NOMO-1 treated with dmso at 0.1 percent for 144 hours (cell line): ENCODE results near the gene STXBP6.

Source experiments
- DNase-seq: peaks from one replicate; lab custom pipeline; 2025; ENCODE audit not compliant: unreplicated experiment; lab: John Stamatoyannopoulos, UW

STXBP6 gene

GRCh38 chr14:25052921-25053320, 3.0 kb upstream of the STXBP6 start:
- DNase-seq, result no peak

DNA sequence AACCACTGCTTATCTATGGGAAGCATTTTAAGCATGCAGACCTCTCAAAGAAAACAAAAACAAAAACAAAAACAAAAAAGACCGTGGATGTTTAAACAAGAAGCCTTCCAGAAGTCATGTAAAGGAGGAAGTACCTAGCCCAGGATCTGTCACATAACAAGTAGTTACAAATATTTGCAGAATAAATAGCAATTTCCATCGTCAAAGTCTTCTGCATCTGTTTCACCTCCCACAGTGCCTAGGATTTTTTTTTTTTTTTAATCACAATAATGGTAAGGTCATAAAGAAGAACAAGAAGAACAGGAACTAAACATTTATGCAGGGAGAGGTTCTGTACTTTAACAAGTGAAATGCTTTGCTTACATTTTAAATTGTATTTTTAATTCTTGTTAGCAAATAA, 2.4 kb upstream of the STXBP6 start:
- no peak for DNase-seq

GRCh38 chr14:25050269-25051150, 563 bp upstream of the STXBP6 start:
- no peak for DNase-seq

DNA sequence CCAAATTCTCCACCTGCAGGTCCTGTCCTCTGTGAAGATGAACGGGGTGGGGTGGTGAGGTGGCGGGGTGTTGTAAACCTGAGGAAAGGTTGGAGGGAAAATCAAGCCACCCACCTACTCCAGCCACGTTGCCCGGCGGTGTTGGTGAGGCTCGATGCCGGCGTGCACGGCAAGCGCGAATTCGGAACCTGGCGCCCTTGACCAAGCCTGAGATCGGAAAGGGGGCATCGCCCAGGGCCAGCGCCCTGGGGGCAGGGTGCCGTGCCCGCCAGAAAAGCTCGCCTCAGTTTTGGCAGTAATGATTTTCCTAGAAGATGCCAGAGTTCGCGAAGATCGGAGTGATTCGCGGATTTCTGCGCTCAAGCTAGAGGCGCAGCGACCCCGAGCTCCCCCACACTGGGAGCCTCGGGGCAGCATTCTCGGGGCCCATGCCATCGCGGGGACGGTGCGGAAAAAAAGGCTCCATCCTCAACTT, 817 bp downstream of the STXBP6 start:
- DNase-seq, result no peak

DNA sequence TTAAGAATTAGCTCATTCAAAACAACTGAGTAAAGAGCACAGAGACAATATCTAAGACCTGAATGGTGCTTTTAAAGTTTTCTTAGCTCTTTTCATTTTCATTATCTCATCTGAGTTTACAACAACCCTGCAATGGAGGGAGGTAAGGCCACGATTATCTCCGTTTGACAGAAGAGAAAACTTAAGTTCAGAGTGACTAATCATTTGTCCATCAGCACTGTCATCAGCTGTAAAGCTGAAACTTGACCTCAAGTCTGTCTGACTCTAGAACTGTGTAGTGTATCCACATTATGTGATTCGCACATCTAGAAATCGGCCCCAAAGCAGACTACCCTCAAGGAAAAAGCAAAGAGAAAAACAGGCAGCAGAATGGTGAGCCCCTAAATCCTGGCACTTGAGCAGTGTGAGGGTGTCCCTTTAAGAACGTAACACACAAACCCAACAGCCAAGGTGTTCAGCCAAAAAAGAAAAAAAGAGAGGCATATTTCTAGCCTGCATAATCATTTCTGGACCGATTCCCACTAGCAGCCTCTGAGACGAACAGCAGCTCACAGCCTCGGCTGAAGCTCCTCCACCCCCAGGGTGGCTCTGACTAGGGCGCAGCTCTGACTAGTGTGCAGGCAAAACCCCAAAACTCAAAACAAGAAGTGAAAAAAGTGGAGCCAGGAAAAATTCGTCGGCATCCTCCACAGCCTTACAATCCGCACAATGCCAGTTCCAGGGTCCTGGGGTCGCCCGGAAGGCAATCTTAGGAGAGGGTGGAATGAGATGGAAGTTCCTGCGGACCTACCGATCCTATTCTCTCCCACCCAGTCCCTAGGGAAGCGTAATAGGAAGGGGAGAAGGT, 1.6 kb downstream of the STXBP6 start:
- no peak for DNase-seq

DNA sequence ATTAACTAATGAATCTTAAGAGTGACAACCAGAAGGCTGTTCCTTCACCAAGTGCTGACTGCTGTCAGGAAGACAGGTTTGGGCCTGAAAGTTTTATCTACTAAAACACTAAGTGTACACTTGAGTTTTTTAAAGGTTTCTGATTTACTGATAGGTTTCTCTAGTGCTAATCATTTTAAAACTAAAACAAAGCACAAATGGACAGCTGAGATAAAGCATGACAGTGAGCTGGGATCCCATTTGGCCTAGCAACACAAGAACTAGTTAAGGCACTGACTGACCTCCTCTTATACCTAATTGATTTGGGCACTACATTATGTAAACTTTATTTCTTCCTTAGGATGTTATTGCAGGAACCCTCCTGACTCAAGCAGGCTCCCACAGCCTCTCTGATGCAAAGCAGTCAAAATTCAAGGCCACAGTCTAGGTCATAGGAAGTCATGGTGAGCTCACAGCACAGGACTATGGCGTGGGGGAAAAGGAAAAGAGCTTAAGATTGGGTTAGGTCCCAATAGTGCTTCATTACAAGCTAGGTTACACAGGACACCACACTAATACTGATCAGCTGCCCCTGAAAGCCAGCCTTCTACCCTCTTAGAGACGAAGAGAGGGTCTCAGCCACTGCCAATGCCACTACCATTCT, 3.5 kb downstream of the STXBP6 start:
- no peak for DNase-seq

DNA sequence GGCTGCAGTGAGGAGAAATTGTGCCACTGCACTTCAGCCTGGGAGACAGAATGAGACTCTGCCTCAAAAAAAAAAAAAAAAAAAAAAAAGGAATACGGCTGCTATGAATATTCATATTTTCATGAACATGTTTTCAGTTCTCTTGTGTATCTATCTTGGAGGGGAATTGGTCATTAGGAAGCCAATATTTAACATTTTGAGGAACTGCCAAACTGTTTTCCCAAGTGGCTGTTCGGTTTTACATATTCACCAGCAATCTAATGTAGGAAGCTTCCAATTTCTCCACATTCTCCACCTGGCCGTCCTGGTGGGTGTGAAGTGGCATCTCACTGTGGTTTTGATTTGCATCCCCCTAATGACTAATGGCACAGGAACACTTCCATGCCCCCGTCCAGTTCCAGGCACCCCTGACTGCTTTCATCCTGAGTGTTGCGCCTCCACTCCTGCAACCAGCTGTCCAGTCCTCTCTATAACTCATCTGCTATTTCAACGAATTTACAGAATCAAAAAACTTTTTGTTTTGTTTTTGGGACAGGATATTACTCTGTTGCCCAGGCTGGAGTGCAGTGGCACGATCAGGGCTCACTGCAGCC, 5.7 kb downstream of the STXBP6 start:
- no peak for DNase-seq

DNA sequence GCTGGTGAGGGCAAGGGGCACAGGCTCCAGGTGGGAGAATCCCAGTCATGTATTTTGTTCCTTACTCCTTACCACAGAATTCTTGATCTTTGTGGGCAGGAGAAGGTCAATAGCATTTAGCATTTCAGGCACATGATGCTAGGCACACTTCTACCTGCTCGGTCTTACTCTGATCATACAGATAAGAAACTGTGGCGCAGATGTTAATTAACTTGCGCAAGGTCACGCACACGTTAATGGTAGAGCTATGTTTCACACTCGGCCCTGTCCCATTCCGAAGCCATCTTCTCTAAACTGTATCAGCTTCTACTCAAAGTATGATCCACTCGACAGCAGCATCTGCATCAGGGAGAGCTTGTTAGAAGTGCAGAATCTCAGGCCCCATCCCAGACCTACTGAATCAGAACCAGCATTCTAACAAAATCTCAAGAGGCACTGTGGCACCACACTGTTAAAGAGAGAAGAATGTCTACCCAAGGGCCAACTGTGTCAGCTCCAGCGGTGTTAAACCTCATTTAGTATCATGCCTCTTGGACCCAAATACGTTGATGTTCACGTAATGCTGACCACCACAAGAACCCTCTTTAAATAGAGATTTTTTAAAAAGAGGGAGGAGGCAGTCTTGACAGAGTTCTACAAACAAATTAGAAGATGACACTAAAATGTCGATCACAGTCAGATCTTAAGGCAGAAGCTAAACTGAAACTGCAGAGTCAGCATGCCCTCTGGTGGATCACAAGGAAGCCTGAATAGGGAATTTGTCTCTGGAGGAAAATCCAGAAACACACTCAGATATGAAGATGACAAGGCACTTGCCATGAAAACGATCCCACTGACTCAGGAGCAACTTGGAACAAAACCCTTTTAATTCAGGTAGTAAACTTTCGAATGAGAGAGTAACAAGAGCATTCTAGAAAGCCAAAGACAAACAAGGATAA, 7.3 kb downstream of the STXBP6 start:
- no peak for DNase-seq

GRCh38 chr14:25041898-25042297, 8.0 kb downstream of the STXBP6 start:
- no peak for DNase-seq

DNA sequence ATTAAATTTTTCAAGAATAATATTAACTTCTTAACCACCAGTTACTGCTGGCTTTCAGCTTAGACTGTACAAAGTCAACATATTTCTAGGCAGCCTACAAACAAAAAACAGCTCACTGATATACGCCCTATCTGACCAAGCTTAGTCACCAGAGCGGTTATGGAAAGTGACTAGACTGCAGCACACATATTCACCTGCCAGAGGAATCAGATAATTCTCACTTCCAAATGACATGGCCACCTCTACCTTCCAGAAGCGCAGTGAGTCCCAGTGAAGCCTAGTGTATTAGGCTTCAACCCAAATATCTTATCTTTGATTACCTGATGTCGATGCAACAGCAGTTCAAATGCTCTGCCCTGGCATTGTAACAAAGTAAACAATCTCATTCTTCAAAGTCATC, 8.5 kb downstream of the STXBP6 start:
- DNase-seq, result no peak

DNA sequence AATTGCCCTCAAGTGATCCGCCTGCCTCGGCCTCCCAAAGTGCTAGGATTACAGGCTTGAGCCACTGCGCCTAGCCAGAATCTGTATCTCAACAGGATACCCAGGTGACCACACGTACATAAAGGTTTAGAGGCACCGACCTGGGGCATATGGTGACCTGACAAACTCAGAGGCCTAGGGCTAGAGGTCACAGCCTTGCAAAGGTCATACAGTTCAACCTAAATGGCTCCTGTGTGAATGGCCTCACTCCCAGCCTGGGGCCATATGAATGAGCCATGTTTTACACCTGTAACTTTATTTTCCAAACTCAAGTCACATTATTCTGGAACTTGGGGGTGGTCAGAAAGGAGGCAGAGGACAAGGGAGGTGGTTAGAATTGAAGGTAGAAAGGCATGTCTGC, 10.0 kb downstream of the STXBP6 start:
- no peak for DNase-seq

DNA sequence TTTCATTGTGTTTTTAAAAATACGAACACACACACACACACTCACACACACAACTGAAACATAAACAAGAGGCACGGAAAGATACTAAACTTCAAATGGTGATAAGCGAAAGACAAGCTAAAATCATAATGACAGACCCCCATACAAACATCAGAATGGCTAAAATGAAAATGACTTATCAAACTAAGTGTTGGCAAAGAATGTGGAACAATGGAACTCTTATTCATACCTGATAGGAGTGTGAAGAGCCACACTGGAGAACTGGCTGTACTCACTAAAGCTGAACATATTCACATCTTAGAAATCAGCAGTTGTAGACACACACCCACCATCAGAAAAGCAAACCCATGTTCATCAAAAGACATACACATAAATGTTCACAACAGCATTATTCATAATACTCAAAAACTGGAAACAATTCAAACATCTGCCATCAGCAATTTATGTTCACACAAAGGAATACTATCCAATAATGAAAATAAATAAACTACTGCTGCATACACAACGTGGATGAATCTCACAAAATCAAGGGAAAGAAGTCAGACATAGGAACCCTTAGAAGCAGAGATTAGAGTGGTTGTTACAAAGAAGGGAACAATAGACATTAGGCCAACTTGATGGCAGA, 11.8 kb downstream of the STXBP6 start:
- no peak for DNase-seq

DNA sequence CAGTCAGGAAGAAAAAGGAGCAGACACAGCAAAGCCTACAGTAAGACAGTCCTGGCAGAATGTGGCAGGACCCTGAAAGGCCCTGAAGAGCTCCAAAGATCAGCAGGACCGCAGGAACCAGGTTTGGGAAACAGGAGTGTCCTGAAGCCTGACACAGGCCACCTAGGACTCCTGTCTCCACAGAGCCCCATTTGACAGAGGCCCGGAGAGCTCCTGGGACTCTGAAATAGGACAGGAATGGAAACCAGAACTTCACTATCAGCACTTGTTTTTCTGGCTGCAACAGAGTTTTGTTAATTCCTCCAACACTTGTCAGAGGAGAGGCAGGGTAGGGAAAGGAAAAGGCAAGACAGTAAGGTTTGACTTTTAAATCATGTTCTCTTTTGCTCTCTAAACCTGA, 12.9 kb downstream of the STXBP6 start:
- no peak for DNase-seq

DNA sequence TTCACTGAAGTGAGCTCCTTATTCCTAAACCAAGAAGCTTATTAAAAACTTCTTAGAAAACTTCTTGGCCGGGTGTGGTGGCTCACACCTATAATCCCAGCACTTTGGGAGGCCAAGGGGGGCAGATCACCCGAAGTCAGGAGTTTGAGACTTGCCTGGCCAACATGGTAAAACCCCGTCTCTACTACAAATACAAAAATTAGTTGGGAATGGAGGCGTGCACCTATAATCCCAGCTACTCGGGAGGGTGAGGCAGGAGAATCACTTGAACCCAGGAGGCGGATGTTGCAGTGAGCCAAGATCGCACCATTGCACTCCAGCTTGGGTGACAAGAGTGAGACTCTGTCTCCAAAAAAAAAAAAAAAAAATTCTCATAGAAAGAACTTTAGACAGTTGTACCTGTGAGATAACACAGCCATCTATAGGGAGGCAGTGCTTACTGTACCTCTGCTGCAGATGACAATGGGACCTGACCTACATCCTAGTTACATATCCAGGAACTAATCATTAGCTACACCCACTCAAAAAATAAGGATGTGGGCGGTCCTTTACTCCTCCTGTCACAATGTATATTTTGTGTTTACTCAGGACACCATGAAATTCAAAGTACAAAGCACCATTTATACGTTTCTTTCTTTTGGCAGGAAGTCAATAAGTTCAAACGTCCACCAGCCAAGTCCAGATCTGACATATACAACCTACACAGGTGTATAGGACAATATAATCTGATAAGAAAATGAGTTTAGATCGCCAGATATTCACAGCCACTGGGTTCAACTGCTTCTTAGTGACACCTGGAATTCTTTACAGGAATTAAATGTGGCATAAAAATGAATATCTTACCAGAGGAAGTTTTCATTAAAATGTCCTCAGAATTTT, 14.9 kb downstream of the STXBP6 start:
- DNase-seq, result no peak

DNA sequence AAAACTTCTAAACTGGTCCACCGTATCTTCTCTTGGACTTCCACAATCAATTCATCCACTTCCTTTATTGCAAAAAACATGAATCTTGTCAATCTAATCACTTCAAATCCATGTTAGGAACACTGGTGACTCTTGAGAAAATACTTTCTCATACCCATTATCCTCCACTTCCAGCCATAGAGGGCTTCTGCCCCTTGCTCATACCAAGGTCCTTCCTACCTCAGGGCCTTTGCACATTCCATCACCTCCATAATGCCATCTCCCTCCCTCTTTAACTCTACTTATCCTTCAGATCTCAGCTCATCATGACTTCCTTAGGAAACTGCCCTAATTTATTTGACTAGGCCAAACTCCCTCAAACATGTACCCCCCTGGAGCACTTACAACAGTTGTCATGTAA, 16.6 kb downstream of the STXBP6 start:
- no peak for DNase-seq

DNA sequence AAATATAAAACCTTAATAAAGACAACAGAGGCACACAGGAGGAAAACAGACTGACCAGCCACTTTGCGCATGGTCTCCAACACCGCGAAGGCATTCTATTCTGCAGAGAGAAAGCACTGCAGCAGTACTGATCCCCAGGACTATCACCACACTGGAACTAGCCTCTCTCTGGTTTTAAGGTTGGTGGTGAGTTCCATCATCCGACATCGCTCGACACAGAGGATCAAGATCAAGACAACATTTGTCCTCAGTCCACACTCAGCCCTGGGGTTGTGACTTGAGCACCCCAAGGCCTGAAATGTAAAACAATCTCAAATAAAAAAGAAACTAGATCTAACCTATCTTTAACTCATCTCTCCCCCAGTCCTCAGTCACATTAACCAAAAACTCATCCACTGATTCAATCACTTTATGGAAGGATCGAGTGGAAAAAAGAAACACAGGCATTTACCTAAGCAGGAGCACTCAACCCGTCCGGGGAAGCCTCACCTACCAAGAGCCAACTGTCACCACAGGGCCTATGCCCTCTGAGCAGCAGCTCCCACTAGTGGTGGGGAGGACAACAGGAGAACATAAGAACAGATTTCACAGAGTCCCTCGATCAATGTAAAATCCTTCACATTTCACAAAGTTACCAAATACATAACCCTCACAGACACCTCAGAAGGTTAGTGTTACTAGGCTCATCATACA, 17.7 kb downstream of the STXBP6 start:
- no peak for DNase-seq

GRCh38 chr14:25026476-25027137, 23.3 kb downstream of the STXBP6 start:
- no peak for DNase-seq

GRCh38 chr14:25019892-25020291, 30.1 kb downstream of the STXBP6 start:
- DNase-seq, result no peak
